Measurements from ENCODE around the gene HRH3. TPM values are rescaled to one million over a fixed set of nuclear protein-coding genes. Genes with fewer than 3 reads are reported as not detected.

Gene HRH3
- total RNA-seq, 6 donors from 2014 or later, result not detected

- peaks cover 0 to 19% (median 0%) of the 10 kb centered on the region in 4 donors for H3K36me3 ChIP-seq
- DNase-seq (no peak), ATAC-seq (ENCODE audit: low FRiP score in 2 of 2) (no peak)
- no peak overlapping the region for H3K27ac ChIP-seq
- H3K4me3 ChIP-seq, result no peak overlapping the region
- WGBS, 2 donors, result 84 to 85% methylated on average over 6 to 21 of the region's 22 CpGs
- peaks cover 0 to 14% (median 6%) of the 10 kb centered on the region in 4 donors for H3K4me1 ChIP-seq
- no peak for TF ChIP-seq POLR2AphosphoS5 (IDR thresholded peaks at IDR 0.05)
- no peak for TF ChIP-seq EP300 (IDR thresholded peaks at IDR 0.05)
- TF ChIP-seq POLR2A (IDR thresholded peaks at IDR 0.05), result no peak
- TF ChIP-seq, protein P1, sequence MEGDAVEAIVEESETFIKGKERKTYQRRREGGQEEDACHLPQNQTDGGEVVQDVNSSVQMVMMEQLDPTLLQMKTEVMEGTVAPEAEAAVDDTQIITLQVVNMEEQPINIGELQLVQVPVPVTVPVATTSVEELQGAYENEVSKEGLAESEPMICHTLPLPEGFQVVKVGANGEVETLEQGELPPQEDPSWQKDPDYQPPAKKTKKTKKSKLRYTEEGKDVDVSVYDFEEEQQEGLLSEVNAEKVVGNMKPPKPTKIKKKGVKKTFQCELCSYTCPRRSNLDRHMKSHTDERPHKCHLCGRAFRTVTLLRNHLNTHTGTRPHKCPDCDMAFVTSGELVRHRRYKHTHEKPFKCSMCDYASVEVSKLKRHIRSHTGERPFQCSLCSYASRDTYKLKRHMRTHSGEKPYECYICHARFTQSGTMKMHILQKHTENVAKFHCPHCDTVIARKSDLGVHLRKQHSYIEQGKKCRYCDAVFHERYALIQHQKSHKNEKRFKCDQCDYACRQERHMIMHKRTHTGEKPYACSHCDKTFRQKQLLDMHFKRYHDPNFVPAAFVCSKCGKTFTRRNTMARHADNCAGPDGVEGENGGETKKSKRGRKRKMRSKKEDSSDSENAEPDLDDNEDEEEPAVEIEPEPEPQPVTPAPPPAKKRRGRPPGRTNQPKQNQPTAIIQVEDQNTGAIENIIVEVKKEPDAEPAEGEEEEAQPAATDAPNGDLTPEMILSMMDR (IDR thresholded peaks at IDR 0.05), result no peak
- H3K27me3 ChIP-seq, result no peaks in the 10 kb centered on the region
- H3K9me3 ChIP-seq, result no peaks in the 10 kb centered on the region
Measured at GRCh38 chr20:62246872-62247652, 27.0 kb upstream of the HRH3 start.

- no peak for ATAC-seq (ENCODE audit: low FRiP score in 2 of 2)
- peaks cover 0 to 18% (median 6%) of the 10 kb centered on the region in 4 donors for H3K4me1 ChIP-seq
- H3K27ac ChIP-seq, result no peak overlapping the region
Measured at GRCh38 chr20:62246431-62246830, 26.4 kb upstream of the HRH3 start.

DNA sequence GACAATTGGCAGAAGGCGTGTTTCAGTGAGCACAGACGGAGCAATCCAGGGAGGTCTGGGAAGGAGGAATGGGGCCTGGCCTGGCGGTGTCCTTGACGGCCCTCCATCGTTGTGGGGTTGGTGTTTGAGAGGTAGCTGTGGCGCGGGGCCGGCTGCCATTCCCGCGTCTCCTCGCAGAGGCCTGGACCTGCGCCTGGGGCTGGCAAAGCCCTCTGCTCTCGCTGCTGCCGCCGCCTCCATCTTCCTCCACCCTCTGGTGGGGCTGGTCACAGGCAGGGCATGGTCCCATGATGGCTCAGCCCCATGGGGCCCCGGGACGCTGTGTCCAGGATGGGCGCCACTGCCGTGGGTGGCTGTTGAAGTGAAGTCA lies 25.8 kb upstream of the HRH3 start:
- Histone ChIP-seq H3K4me1 (peaks cover 0 to 23% (median 6%) of the 10 kb centered on the region in 4 donors), H3K9me3 (no peaks in the 10 kb centered on the region), H3K36me3 (peaks cover 0 to 19% (median 0%) of the 10 kb centered on the region in 4 donors), H3K27ac (no peak overlapping the region), H3K4me3 (no peak overlapping the region), H3K27me3 (no peaks in the 10 kb centered on the region)
- TF ChIP-seq POLR2A (IDR thresholded peaks at IDR 0.05) (no peak), EP300 (IDR thresholded peaks at IDR 0.05) (no peak), POLR2AphosphoS5 (IDR thresholded peaks at IDR 0.05) (no peak)
- TF ChIP-seq, protein P1 (IDR thresholded peaks at IDR 0.05), result no peak
- DNase-seq (peak in 1 of 2 donors; percentile 77), ATAC-seq (ENCODE audit: low FRiP score in 2 of 2) (no peak)
- 89 to 90% methylated on average over 15 to 18 of the region's 19 CpGs for WGBS, 2 donors

More at GRCh38 chr20:62246431-62246830, 26.4 kb upstream of the HRH3 start:
- H3K36me3 ChIP-seq, result peaks cover 0 to 19% (median 0%) of the 10 kb centered on the region in 4 donors
- 81 to 91% methylated on average over 7 to 8 of the region's 8 CpGs for WGBS, 2 donors
- DNase-seq, result no peak
- H3K4me3 ChIP-seq, result no peak overlapping the region
- H3K27me3 ChIP-seq, result no peaks in the 10 kb centered on the region
- TF ChIP-seq EP300 (IDR thresholded peaks at IDR 0.05), result no peak
- TF ChIP-seq POLR2A (IDR thresholded peaks at IDR 0.05), result no peak
- TF ChIP-seq, protein P1 (IDR thresholded peaks at IDR 0.05), result no peak
- H3K9me3 ChIP-seq, result no peaks in the 10 kb centered on the region

DNA sequence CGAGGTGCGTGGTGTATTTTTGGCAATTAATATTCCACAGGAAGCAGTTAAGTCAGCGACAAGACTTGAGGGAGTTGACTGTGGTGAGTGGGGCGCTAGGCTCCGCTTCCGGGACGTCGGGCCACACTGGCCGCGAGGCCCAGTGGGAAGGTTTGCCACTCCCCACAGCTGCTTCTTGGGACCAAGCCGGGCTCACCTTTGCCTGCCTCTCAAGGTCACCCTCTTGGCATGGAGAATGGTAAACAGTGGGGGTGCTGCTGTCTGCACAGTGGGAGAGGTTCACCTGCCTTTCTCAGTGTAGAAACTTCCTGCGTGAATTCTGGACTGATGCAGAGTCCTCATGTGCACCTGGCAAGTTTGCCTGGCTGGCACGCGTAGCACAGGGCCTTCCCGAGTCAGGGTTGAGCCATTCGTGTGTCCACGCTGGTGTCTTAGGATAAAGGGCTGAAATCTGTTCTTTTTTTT lies 24.6 kb upstream of the HRH3 start:
- TF ChIP-seq POLR2A (IDR thresholded peaks at IDR 0.05) (no peak), POLR2AphosphoS5 (IDR thresholded peaks at IDR 0.05) (no peak), EP300 (IDR thresholded peaks at IDR 0.05) (no peak)
- TF ChIP-seq, protein P1 (IDR thresholded peaks at IDR 0.05), result no peak
- peaks cover 5 to 33% (median 15%) of the 10 kb centered on the region in 4 donors for H3K4me1 ChIP-seq
- no peak overlapping the region for H3K4me3 ChIP-seq
- no peaks in the 10 kb centered on the region for H3K9me3 ChIP-seq
- H3K36me3 ChIP-seq, result peaks cover 0 to 19% (median 0%) of the 10 kb centered on the region in 4 donors
- H3K27ac ChIP-seq, result no peak overlapping the region
- ATAC-seq (ENCODE audit: low FRiP score in 2 of 2) (no peak), DNase-seq (no peak)
- WGBS, 2 donors, result 58 to 71% methylated on average over 16 to 17 of the region's 17 CpGs
- no peaks in the 10 kb centered on the region for H3K27me3 ChIP-seq
